Stimulated activated CD8-positive, alpha-beta memory T cell treated with anti-CD3 and anti-CD28 coated beads, Interleukin-4, amount 100 ng/mL, for 4 hours (primary cell): ENCODE measurements around the gene OTOP2.
A peak's percentile ranks its signal among the peaks of the same experiment; 100 is the strongest.

Experiments used
- DNase-seq, 2 donors: peaks; one replicate each; pipeline ENCODE4 v3.0.0-alpha.2; 2020; ENCODE audit warnings: low read depth in 2 of 2, low spot score in 1 of 2

The OTOP2 gene

DNA sequence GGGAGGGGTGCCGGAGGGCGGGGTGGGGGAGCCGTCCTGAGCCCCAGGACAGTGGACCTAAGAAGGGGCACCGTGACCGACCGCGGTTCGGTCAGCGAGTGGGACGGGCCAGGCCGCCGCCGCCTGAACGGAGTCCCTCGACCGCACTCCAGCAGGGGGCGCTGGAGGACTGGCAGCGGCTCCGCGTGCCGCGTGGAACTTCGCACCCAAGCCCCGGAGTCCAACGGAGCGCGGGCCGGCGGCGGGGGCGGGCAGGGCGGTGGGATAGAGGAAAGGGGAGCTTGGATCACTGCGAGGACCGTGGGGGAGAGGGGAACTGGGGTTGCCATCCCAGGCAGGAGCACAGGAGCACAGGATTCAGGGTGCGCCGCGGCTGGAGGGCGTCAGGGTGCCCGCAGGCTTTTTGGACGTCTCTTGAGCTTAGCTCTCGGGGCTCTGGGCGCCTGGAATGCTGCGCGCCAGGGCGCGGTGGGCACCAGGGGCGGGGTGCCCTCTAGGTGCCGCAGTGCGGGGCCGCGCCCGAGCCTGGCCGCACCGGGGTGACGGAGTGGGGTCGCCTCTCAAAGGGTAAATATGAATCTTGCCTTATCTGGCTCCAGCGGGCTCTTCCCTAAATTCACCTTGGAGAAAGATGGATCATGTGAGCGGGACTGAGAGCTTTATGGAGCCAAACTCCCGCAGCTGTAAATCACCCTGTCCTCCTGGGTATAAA lies 379 bp upstream of the OTOP2 start:
- peak; percentile 38 to 56 for DNase-seq

- DNase-seq: no peak
These were observed 1.2 kb downstream of the OTOP2 start for GRCh38 chr17:74925242-74925641.

DNA sequence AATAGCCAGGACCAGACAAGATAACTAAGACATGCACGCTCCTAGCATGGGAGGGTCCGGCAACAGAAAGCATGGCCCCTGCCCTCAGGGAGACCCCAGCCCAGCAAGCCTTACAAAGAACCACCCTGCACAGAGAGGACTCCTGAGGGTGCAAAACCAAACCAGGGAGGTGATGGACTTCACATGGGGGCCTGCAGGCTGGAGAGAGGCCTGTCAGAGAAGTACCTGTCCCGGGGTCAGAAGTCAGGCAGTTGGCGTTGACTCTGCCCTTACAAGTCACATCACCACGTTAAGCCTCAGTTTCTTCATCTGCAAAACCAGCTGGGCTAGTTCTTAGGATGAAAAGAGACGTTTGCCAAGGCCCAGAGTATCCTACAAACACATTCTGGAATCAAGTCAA lies 4.7 kb downstream of the OTOP2 start:
- DNase-seq: no peak

- DNase-seq: no peak
These were observed 6.5 kb downstream of the OTOP2 start for GRCh38 chr17:74930535-74931036.

DNA sequence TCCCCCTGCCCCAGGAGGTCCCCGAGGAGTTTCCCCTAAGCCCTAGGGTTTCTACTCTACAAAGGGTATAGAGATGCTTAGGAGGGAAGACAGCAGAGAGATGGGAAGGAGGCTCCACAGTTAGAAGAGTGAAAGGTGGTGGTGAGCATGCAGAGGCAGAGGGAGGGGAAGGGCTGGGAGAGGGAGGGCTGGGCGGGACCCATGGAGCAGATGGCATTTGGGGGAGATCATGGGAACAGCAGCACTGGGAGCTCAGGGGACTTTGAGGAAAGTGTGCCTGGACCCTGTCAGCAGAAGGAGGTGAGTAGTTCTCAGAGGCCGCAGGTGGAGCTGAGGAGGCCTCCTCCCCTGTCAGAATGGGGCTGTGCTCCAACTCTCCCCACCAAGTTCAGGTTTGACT lies 11.0 kb downstream of the OTOP2 start:
- no peak for DNase-seq

DNA sequence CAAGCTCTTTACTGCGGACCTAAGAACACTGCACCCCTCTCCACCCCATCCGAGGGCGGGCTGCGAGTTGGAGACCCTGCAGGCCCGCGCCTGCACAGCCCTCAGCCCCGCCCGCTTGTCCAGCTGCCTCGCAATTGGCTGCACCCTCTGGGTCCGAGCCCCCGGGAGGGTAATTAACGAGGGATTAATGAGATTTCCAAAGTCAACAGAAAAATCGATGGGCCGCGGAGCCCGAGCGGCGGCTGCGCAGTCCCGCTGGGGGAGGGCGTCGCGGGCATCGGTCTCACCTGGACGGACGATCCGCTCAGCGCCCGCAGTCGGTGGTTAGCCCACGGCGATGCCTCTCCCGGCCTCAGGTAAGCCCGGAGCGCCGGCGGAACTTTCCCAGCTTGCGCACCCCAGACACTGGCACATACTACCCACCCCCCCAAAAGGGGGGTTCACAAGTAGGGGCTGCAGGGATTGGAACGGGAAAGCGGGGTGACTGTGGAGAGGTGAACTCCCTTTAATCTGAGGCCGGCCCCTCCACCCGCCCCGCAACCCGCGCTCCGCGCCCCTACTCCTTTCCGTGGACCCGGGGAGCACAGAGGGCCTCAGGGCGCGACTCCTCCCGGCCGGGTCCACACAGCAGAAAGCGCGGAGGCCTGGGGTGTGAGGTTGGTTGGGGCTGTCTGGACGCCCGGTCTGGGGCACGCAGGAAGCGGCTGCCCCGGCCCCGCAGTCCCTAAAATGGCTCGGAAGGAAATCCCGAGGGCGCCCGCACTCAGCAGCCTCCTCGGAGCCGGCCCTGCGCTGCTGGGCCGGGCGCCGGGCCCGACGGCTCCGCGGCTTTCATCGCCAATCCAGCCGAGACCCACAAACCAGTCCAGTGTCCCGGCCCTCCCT lies 11.8 kb downstream of the OTOP2 start, which contains the start of gene OTOP3:
Gene OTOP3, plus strand, starts transcription at position 314 of the 885 bp plus-strand sequence. Its CDS starts 24 bp downstream, at position 338.
- DNase-seq: no peak

DNA sequence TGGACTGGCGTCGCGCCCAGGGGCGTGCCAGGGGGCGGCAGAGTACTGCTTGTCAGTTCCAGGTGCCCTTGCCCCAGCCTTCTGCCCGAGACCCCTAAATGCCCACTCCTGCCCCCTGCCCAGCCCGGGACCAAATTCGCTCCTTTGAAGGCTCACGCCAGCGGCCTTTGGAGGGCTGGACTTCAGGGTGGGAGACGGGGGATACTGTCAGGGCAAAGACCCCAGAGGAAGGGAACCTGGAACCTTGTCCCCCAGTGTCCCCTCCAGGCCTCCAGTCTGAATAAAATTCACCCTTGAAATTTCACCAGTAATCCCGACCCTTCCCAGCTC lies 12.4 kb downstream of the OTOP2 start:
- no peak for DNase-seq

DNA sequence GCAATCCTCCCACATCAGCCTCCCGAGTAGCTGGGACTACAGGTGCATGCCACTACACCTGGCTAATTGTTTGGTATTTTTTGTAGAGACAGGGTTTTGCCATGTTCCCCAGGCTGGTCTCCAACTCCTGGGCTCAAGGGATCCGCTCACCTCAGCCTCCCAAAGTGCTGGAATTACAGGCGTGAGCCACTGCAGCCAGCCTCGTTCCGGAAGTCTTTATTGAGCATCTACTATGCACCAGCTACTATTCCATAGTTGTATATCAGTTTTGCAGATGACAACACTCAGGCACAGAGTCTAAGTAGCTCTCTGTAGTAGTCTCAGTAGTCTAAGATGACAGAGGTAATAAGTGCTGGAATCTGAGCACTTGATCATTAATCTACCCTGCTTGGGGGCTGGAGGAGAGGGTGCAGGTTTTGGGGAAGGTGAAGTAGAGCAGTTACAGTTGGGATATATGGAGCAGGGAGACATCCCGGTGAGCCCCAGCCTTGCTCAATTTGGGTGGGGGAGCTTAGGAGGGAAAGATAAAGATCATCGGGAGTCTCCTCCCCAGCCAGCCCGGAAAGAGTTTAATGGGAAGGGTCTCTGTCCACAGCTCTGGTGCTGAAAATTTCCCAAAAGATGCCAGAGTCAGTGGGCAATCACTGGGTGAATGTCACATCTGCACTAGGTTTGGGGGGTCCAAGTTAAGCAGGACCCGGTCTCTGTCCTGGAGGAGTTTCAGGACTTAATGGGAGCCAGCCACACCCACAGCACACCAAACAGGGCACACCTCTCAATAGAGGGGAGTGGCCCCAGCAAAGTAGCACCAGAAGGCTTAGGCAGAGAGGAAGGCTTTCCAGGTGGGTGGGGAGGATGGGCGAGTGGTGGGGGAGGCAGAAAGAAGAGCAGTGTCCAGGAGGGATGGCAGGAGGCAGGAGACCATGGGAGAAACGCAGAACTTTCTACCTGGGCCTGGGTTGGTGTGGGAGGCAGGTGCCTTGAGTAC lies 13.3 kb downstream of the OTOP2 start:
- DNase-seq: no peak

- DNase-seq: no peak
These were observed 14.3 kb downstream of the OTOP2 start for GRCh38 chr17:74938194-74938950.

- DNase-seq: no peak
These were observed 15.5 kb downstream of the OTOP2 start for GRCh38 chr17:74939534-74939933.

DNA sequence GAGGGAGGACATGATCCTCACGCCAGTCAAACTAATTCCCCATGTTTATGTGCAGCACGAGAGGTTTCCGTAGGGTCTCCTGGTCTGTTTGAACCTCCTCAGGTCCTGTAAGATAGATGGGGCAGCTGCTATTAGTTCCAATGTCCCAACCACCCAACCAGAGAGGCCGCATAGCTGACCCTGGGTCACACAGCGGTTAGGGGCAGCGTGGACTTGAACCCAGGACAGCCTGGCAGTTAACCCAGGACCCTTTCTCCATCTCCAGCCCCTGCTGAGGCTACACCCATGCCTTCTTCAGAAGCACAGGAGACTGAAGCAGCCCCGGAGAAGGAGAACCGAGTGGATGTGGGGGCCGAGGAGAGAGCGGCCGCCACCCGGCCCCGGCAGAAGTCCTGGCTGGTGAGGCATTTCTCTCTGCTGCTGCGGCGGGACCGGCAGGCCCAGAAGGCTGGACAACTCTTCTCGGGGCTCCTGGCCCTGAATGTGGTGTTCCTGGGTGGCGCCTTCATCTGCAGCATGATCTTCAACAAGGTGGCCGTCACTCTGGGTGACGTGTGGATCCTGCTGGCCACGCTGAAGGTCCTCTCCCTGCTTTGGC lies 17.2 kb downstream of the OTOP2 start:
- no peak for DNase-seq

DNA sequence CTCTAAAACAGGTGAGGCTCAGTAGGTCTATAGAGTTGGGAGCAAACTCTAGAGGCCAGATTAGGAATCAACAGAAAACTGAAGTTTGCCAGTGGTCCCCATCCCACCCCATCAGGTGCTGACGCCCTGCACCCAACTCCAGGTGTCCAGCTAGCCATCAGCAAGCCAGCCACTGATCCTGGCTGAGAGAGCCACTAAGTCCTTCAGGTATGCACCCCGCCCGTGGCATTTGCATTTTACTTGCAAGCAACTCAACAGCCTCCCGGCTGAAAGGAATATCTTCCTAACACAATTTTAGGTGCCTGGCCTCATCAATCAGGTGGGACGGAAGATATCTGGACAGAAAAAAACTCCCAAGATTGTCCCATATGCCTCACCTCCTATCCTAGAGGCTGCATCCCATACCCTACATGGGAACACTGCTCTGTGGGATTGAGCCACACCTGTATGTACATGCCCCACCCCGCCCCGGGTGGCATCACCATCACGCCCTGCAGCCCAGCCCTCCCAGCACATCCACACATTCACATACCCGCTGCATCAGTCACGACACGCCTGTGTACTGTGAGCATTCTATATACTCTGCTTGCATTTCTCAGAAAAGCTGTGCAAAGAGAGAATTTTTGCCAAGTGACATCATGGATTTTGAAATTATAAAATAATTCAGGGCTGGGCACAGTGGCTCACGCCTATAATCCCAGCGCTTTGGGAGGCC lies 19.9 kb downstream of the OTOP2 start:
- no peak for DNase-seq

DNA sequence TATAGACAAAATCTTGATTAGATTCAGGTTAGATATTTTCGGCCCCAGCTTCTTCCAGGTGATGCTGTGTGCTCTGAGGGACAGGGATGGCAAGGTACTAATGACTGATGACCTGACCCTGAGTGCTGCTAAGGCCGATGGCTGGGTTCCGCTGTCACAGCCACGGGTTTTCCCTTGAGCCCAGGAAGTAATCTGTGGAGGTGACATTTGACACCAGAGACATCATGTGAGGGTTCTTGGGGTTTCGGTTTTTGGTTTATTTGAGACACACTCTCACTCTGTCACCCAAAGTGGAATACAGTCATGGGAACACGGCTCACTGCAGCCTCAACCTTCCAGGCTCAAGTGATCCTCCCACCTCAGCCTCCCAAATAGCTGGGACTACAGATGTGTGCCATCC lies 21.5 kb downstream of the OTOP2 start:
- DNase-seq: no peak

GRCh38 chr17:74946641-74947040 lies 22.6 kb downstream of the OTOP2 start:
- no peak for DNase-seq

- DNase-seq: no peak
These were observed 23.1 kb downstream of the OTOP2 start for GRCh38 chr17:74947041-74947754.

DNA sequence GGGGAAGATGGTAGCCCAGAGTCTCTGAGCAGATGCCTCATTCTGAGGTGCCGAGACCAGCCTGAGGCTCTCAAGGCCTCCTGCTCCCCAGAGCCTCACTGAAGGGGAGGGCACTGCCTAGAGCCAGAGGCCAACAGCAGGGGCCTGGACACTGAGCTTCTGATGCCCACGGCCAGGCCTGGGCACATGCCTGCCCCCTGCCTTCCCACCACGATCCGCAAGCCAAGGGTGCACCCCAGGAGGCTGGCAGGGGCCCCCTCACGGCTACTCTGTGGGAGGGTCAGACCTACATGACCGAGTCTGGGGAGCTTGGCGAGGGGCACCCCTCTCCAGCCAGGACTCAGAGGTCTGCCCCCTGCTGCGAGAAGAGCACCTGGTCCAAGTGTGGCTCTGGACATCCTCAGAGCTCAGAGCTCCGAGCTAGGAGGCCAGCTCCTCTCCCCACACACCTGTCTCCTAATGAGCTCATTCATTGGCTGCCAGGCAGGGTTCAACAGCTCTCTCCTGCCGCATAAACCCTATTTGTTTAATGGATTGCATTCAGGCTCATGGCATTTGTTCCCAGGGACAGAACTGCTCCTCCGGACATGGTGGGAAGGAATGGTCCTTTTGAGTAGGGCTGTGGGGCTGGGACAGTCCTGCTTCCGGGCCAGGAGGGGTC lies 25.5 kb downstream of the OTOP2 start:
- DNase-seq: no peak

- DNase-seq: no peak
These were observed 26.1 kb downstream of the OTOP2 start for GRCh38 chr17:74950207-74950606.

DNA sequence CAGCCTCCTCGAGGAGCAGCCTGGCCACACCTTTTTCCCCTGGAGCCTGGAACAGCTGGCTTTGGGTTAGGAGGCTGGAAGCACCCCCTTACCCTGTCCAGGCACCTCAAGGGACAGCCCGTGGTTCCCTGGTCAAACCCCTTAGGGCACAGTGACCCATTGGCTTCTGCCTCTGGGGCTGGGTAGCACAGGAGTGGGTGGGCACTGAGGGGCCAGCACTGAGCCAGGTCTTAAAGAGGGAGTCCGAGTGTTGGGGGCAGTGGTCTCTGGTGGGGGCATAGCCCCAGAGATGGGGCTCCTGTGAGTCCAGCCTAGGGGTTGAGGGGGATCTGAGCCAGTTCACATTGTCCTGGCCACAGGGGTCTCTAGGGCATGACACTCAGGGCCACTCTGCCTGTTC lies 27.0 kb downstream of the OTOP2 start:
- no peak for DNase-seq
